G401.6 (cell line): ENCODE data around the gene YIPF2.
A peak's percentile ranks its signal among the peaks of the same experiment; 100 is the strongest.
"Not testable (repeated sequence)": the region's sequence is repeated elsewhere in the genome, so short reads cannot be mapped to it uniquely, and the experiment has no call there.

Experiments
- FAIRE-seq: peaks from 2 replicates; lab custom pipeline; 2012; peaks lifted over from hg19 to GRCh38; lab: Jason Lieb, UNC

YIPF2 gene

DNA sequence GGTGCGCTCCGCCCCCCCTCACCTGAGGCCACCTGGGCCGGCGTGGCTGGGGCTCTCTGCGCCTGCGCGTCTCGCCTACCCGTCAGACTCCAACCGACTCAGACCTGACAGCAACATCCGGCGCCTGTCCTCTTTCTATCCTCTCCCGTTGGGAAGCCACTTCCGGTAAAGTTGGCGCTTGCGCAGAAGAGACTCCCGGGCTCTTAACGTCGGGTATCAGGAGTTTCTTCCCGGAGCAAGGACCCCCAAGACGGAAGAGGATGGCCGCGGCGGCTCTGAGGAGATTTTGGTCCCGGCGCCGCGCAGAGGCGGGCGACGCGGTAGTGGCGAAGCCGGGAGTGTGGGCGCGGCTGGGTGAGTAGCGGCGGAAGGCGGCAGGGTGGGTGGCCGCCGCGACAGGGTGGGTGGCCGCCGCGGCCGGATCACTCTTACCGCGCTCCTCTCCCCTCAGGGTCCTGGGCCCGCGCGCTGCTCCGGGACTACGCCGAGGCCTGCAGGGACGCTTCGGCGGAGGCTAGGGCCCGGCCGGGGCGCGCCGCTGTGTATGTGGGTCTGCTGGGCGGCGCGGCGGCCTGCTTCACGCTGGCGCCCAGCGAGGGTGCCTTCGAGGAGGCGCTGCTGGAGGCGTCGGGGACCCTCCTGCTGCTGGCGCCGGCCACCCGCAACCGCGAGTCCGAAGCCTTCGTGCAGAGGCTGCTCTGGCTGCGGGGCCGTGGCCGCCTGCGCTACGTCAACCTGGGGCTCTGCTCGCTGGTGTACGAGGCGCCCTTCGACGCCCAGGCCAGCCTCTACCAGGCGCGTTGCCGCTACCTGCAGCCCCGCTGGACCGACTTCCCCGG lies at the start of gene YIPF2, which contains the start of gene TIMM29:
Gene YIPF2 (minus strand): TSS at position 77 of the 839 bp plus-strand sequence. CDS start 229 bp downstream, outside the sequence.
Gene TIMM29 (plus strand): TSS at position 249 of the 839 bp plus-strand sequence. CDS start 12 bp downstream, at position 261.
- peak; percentile 89 for FAIRE-seq

- FAIRE-seq = no peak
Measured at GRCh38 chr19:10977742-10978092, 49.3 kb upstream of the YIPF2 start.

DNA sequence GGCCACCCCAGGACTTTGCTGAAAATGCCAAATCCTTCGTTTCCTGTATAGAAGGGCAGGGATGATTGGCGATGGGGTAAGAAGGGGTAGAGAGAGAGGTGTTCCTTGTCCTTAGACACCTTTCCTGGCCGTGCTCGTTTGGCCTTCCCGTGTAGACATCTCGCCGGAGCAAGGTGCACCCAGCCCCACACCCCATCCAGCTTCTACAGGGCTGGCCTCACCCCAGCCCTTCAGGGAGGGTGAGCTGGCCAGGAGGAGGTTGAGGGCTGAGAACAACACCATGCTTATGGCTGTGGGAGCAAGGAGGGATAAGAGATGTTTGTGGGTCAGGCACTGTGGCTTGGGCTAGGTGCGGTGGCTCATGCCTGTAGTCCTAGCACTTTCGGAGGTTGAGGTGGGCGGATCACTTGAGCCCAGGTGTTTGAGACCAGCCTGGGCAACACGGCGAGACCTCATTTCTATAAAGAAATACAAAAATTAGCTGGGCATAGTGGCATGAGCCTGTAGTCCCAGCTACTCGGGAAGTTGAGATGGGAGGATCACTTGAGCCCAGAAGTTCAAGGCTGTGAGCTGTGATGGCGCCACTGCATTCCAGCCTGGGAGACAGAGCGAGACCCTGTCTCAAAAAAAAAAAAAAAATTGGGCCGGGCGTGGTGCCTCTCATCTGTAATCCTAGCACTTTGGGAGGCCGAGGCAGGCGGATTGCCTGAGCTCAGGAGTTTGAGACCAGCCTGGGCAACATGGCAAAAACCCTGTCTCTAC lies 47.9 kb upstream of the YIPF2 start:
- no peak for FAIRE-seq

- FAIRE-seq = no peak
Measured at GRCh38 chr19:10975374-10976130, 47.1 kb upstream of the YIPF2 start.

GRCh38 chr19:10971107-10971726 lies 42.8 kb upstream of the YIPF2 start:
- FAIRE-seq = no peak

DNA sequence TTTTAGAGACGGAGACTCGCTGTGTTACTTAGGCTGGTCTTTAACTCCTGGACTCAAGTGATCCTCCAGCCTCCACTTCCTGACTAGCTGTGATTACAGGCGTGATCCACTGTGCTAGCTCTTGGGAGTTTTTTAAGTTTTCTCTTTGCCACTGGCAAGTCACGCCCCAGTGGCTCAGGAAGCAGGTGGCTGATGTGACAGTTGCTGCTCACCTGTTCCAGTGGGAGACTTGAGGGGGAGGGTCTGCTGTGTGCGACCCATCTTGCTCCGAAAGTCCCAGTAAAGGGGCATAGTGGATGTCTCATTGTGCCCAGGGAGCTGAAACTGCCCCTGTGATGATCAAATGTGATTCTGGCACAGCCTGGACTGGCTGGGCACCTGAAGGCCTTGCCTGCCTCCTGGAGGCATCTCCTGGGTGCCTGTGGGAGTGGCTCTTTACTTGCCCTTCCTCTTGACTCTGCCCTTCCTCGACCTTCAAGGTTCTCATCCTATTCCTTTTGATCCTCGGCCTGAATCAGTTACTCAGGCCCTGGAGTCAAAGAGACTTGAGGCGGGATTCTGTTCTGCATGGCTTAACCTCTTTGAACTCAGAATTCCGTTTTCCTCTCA lies 40.2 kb upstream of the YIPF2 start:
- no peak for FAIRE-seq

GRCh38 chr19:10966809-10967208 lies 38.4 kb upstream of the YIPF2 start:
- no peak for FAIRE-seq

DNA sequence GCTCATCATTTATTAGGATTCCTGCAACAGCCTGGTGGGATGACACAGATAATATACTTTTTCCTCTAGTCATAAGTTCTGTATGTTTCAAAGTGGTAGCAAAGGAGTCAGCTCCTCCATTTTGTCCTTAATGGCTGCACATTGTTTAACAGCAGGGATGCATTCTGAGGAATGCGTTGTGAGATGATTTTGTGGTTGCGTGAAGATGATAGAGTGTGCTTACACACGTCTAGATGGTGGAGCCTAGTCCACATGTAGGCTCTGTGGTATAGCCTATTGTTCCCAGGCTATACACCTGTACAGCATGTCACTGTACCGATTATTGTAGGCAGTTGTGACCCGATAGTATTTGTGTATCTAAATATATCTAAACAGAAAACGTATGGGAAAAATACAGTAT lies 37.0 kb upstream of the YIPF2 start:
- no peak for FAIRE-seq

- FAIRE-seq = no peak
Measured at GRCh38 chr19:10964903-10965302, 36.5 kb upstream of the YIPF2 start.

DNA sequence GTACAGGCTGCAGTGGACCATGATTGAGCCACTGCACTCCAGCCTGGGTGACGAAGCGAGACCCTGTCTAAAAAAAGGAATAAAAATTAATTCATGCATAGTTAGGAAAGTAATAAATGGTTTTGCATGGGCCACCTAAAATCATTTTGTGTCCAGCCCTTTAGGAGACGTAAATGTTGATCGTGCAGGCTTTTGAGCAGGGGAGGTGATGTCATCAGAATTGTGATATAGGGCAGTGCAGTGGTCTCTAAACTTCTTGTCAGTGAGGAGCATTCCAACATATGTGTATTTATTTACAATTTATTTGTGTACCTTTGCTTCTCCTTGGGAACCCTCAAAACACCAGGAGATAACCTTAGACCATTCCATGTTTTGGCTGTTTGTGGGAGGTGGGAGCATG lies 35.4 kb upstream of the YIPF2 start:
- FAIRE-seq = no peak

- no peak for FAIRE-seq
Measured at GRCh38 chr19:10962863-10963262, 34.4 kb upstream of the YIPF2 start.

DNA sequence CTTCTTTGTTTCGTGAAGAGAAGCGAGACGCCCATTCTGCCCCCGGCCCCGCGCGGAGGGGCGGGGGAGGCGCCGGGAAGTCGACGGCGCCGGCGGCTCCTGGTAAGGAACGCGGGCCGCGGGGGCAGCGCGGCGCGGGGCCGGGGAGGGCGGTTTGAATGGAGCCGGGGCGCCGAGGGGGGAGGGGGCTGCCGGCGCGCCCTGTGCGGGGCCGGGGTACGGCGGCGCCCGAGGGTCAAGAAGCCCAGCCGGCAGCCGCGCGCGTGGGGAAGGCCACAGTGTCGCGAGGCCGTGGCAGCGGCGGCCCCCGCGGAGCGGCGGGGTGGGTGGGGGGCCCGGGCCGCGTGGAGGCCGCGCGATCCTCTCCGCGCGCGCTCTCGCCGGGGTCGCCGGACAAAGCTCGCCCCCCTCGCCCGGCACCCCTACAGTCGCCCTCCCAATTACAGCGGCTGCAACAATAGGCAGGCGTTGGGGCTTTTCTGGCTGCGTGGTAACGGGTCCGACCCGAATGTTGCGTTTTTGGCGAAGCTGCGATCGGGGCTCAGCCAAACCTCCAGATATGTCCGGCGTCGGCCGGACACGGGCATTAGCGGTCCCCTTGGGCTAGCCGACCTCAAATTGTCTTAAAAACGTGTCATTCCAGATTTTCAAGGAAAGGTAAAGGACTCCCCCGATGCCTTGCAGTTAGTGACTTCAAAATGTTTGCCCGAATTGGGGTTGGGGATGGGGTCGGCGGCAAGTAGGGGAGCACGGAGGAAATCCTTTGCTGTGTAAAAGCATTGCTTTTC lies 32.8 kb upstream of the YIPF2 start:
- FAIRE-seq = no peak

DNA sequence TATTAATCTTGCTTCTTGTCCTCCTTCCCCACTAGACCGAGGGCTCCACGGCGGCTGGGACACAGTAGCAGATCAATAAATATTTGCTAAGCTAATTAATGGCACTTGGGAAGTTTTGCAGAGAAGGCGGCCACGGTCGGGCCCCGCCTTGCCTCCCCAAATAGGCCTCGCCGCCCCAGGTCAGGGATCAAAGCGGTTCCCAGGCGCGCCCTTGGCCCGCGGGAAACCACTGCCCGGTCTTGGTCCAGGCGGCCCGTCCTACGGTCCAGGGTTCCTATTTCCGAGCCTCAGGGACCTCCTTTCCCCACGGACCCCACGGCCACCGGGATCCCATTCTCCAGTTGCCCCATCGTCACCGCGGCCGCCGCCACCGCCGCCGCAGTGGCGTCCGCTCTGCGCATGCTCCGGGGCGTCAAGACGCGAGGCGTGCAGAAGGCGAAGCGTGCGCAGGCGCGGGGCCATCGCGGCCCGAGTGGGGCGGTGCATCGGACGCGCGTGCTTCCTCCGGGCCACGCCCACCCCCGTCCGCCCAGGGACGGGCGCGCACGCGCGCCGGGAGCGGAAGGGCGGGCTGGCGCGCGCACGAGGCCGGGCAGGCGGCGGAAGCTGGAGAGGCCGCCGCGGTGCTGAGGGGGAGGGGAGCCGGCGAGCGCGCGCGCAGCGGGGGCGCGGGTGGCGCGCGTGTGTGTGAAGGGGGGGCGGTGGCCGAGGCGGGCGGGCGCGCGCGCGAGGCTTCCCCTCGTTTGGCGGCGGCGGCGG lies 32.1 kb upstream of the YIPF2 start, which contains the start of gene SMARCA4:
Gene SMARCA4 (plus strand): TSS at position 717 of the 759 bp plus-strand sequence. CDS start 23,122 bp downstream, outside the sequence.
- no peak for FAIRE-seq

DNA sequence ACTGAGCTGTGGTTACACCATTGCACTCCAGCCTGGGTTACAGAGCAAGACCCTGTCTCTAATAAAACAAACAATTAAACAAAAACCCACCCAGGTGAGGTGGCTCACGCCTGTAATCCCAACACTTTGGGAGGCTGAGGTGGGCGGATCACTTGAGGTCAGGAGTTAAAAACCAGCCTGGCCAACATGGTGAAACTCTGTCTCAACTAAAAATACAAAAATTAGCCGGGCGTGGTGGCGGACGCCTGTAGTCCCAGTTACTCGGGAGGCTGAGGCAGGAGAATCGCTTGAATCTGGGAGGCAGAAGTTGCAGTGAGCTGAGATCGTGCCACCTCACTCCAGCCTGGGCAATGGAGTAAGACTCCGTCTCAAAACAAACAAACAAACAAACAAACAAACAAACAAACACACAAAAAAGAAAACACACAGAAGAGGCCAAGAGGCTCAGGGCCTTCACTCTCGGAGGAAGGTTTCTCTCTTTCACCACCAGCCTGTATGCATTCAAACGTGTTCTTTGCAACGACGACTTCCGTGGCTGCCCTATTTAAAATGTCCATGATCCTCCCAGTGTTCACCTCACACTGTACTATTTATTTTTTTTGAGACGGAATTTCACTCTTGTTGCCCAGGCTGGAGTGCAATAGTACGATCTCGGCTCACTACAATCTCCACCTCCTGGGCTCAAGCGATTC lies 31.0 kb upstream of the YIPF2 start:
- FAIRE-seq = not testable (repeated sequence)

DNA sequence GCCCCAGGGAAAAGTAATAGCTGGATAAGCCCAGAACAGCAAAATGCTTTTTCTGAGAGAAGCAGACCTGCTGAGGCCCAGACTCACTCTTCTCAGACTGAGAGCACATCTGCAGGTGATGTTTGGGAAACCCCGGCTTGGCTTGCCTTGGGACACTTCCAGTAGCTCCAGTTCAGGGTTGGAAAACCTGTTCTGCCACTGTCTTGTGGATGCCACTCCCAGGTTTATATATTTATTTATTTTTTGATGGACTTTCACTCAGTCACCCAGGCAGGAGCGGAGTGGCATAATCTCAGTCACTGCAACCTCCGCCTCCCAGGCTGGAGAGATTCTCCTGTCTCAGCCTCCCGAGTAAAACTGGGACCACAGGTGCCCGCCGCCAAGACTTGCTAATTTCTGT lies 24.4 kb upstream of the YIPF2 start:
- no peak for FAIRE-seq

GRCh38 chr19:10946958-10947657 lies 18.7 kb upstream of the YIPF2 start:
- FAIRE-seq = peak; percentile 99

DNA sequence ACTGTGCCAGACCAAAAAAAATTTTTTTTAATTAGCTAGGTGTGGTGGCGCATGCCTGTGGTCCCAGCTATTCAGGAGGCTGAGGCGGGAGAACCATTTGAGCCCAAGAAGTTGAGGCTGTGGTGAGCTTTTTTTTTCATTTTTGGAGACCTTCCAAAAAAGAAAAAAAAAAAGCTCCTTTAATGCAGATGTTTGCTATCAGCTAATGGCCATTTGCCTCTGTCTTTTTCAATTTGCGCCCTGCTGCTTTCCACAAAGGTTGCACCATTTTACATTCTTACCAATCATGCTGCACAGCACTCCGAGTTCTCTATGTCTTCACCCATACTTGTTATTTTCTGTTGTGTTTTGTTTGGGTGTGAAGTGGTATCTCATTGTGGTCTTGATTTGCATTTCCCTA lies 16.8 kb upstream of the YIPF2 start:
- FAIRE-seq = no peak

DNA sequence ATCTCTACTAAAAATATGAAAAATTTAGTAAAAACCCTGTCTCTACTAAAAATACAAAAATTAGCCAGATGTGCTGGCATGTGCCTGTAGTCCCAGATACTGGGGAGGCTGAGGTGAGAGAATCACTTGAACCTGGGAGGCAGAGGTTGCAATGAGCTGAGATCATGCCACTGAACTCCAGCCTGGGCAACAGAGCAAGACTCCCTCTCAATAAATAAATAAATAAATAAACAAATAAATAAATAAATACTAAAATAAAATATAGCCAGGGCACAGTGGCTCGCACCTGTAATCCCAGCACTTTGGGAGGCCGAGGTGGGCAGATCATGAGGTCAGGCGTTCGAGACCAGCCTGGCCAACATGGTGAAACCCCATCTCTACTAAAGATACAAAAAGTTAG lies 15.0 kb upstream of the YIPF2 start:
- not testable (repeated sequence) for FAIRE-seq

- not testable (repeated sequence) for FAIRE-seq
Measured at GRCh38 chr19:10941649-10942048, 13.2 kb upstream of the YIPF2 start.
